NB4 (cell line): ENCODE measurements around the gene ACSBG1.

Experiments used
- POLR2A ChIP-seq: IDR thresholded peaks from 2 replicates; pipeline ENCODE4 v1.6.1; 2011; ENCODE audit warnings: mild to moderate bottlenecking; ENCODE audit not compliant: insufficient read length; ENCODE audit errors: extremely low read depth
- TF ChIP-seq, protein P1 (sequence below): IDR thresholded peaks from one replicate; pipeline ENCODE4 v1.5.1; 2012; ENCODE audit warnings: low read depth, low read length
- TF ChIP-seq, protein P2 (sequence below): IDR thresholded peaks from 2 replicates; pipeline ENCODE4 v1.6.1; 2011; ENCODE audit warnings: low read depth, low read length

DNA sequence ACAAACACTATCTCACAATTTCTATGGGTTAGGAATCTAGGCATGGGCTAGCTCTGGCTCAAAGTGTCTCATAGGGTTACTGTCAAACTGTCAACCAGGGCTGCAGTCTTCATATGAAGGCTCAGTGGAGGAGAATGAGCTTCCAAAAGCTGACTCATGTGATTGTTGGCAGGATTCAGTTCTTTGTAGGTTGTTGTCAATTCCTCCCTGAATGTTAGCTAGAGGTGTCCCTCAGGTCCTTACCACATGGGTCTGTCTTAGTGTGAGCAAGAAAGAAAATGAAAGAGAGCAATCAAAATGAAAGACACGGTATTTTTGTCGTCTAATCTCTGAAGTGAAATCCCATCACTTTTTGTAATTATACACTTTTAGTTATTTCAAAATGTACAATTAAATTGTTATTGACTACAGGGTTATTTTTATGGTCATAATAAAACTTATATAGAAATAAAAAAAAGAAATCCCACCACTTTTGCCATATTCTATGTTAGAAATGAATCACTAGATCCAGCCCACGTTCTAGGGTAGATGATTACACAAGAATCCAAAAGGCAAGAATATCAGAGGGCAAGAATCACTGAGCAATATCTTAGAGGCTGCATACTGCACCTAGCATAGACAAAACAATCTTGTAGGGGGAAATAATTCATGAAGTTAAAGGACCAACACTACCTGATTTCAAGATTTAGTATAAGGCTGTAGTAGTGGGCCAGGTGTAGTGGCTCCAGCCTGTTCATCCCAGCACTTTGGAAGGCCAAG lies 8.4 kb downstream of the ACSBG1 start:
- TF ChIP-seq, protein P1, sequence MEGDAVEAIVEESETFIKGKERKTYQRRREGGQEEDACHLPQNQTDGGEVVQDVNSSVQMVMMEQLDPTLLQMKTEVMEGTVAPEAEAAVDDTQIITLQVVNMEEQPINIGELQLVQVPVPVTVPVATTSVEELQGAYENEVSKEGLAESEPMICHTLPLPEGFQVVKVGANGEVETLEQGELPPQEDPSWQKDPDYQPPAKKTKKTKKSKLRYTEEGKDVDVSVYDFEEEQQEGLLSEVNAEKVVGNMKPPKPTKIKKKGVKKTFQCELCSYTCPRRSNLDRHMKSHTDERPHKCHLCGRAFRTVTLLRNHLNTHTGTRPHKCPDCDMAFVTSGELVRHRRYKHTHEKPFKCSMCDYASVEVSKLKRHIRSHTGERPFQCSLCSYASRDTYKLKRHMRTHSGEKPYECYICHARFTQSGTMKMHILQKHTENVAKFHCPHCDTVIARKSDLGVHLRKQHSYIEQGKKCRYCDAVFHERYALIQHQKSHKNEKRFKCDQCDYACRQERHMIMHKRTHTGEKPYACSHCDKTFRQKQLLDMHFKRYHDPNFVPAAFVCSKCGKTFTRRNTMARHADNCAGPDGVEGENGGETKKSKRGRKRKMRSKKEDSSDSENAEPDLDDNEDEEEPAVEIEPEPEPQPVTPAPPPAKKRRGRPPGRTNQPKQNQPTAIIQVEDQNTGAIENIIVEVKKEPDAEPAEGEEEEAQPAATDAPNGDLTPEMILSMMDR, result no peak
- no peak for TF ChIP-seq POLR2A
- TF ChIP-seq, protein P2, sequence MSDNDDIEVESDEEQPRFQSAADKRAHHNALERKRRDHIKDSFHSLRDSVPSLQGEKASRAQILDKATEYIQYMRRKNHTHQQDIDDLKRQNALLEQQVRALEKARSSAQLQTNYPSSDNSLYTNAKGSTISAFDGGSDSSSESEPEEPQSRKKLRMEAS, result no peak
